Neural progenitor cell (in vitro differentiated cells): ENCODE measurements around the gene CLECL1.
"Not testable (repeated sequence)": the region's sequence is repeated elsewhere in the genome, so short reads cannot be mapped to it uniquely, and the experiment has no call there.

ENCODE experiments used
- CTCF ChIP-seq: fragments of 200-600 bp; sonication (generic); IDR thresholded peaks from 2 replicates; pipeline ENCODE4 v1.5.1; 2017; ENCODE audit warnings: antibody characterized with exemption, mild to moderate bottlenecking
- EZH2 ChIP-seq: fragments of 200-600 bp; sonication (generic); IDR thresholded peaks from 2 replicates; pipeline ENCODE4 v1.6.1; 2017; ENCODE audit warnings: antibody characterized with exemption, mild to moderate bottlenecking, moderate library complexity
- EZH2phosphoT487 ChIP-seq: fragments of 200-600 bp; sonication (generic); IDR thresholded peaks from 2 replicates; pipeline ENCODE4 v1.6.1; 2017; ENCODE audit warnings: antibody characterized with exemption

DNA sequence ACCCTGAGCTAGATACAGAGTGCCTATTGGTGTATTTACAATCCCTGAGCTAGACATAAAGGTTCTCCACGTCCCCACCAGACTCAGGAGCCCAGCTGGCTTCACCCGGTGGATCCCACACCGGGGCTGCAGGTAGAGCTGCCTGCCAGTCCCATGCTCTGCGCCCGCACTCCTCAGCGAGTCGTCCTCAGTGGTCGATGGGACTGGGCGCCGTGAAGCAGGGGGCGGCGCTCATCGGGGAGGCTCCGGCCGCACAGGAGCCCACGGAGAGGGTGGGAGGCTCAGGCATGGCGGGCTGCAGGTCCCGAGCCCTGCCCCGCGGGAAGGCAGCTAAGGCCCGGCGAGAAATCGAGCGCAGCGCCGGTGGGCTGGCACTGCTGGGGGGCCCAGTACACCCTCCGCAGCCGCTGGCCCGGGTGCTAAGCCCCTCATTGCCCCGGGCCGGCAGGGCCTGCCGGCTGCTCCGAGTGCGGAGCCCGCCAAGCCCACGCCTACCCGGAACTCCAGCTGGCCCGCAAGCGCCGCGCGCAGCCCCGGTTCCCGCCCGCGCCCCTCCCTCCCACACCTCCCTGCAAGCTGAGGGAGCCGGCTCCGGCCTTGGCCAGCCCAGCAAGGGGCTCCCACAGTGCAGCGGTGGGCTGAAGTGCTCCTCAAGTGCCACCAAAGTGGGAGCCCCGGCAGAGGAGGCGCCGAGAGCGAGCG, 6.7 kb upstream of the CLECL1 start:
- TF ChIP-seq CTCF, EZH2, EZH2phosphoT487: not testable (repeated sequence)
